Neural progenitor cell (in vitro differentiated cells): ENCODE data around the gene MCRIP2. TPM values are rescaled to one million over a fixed set of nuclear protein-coding genes. Genes with fewer than 3 reads are reported as not detected.

Experiments used
- DNase-seq: peaks from one replicate; pipeline ENCODE4 v3.0.0-alpha.2; 2016; ENCODE audit warnings: low spot score
- H2AFZ ChIP-seq: fragments of 200-600 bp; sonication (generic); replicated peaks from 2 replicates; pipeline ENCODE4 v1.6.1; 2016; ENCODE audit warnings: antibody characterized with exemption
- H3F3A ChIP-seq: fragments of 200-600 bp; sonication (generic); 2 replicates; pipeline ENCODE4 v1.6.1; 2016; ENCODE audit warnings: antibody characterized with exemption, low read depth
- H3K27ac ChIP-seq: fragments of 200-600 bp; sonication (generic); 2 replicates; pipeline ENCODE4 v1.5.1; 2016; ENCODE audit warnings: mild to moderate bottlenecking
- H3K27me3 ChIP-seq: fragments of 200-600 bp; sonication (generic); 2 replicates; pipeline ENCODE4 v1.6.1; 2016; ENCODE audit warnings: mild to moderate bottlenecking, moderate library complexity
- H3K36me3 ChIP-seq: fragments of 200-600 bp; sonication (generic); 2 replicates; pipeline ENCODE4 v1.5.1; 2016
- H3K4me1 ChIP-seq: fragments of 200-600 bp; sonication (generic); 2 replicates; pipeline ENCODE4 v1.6.1; 2016; ENCODE audit warnings: mixed run types
- H3K4me2 ChIP-seq: fragments of 200-600 bp; sonication (generic); 2 replicates; pipeline ENCODE4 v1.6.1; 2016
- H3K4me3 ChIP-seq: fragments of 200-600 bp; sonication (generic); 2 replicates; pipeline ENCODE4 v1.5.1; 2016
- H3K79me2 ChIP-seq: fragments of 200-600 bp; sonication (generic); 2 replicates; pipeline ENCODE4 v1.6.1; 2016; ENCODE audit warnings: low read depth
- H3K9ac ChIP-seq: fragments of 200-600 bp; sonication (generic); 2 replicates; pipeline ENCODE4 v1.6.1; 2016
- H3K9me3 ChIP-seq: fragments of 200-600 bp; sonication (generic); 2 replicates; pipeline ENCODE4 v1.5.1; 2016; ENCODE audit warnings: low read depth
- H4K20me1 ChIP-seq: fragments of 200-600 bp; sonication (generic); 2 replicates; pipeline ENCODE4 v1.6.1; 2016; ENCODE audit warnings: low read depth
- H3K27ac Mint-ChIP-seq: 3 replicates; pipeline ENCODE4 v1.8.0; 2021; ENCODE audit warnings: mixed read lengths
- H3K27me3 Mint-ChIP-seq: 2 replicates; pipeline ENCODE4 v1.8.0; 2022; ENCODE audit warnings: low read depth, mild to moderate bottlenecking, inconsistent platforms, moderate library complexity, mixed read lengths; ENCODE audit not compliant: insufficient read depth
- H3K36me3 Mint-ChIP-seq: 3 replicates; pipeline ENCODE4 v1.8.0; 2021; ENCODE audit warnings: mixed read lengths
- H3K4me1 Mint-ChIP-seq: 3 replicates; pipeline ENCODE4 v1.8.0; 2021; ENCODE audit warnings: mixed read lengths
- H3K4me3 Mint-ChIP-seq: 3 replicates; pipeline ENCODE4 v1.8.0; 2021; ENCODE audit warnings: mild to moderate bottlenecking, moderate library complexity, mixed read lengths
- H3K9me3 Mint-ChIP-seq: 3 replicates; pipeline ENCODE4 v1.8.0; 2020; ENCODE audit warnings: mixed read lengths
- CTCF ChIP-seq: fragments of 200-600 bp; sonication (generic); IDR thresholded peaks from 2 replicates; pipeline ENCODE4 v1.5.1; 2017; ENCODE audit warnings: antibody characterized with exemption, mild to moderate bottlenecking
- EZH2 ChIP-seq: fragments of 200-600 bp; sonication (generic); IDR thresholded peaks from 2 replicates; pipeline ENCODE4 v1.6.1; 2017; ENCODE audit warnings: antibody characterized with exemption, mild to moderate bottlenecking, moderate library complexity
- EZH2phosphoT487 ChIP-seq: fragments of 200-600 bp; sonication (generic); IDR thresholded peaks from 2 replicates; pipeline ENCODE4 v1.6.1; 2017; ENCODE audit warnings: antibody characterized with exemption
- total RNA-seq: library from RNA; depleted of rRNA; stranded (reverse); fragments of >200 nt; gene quantifications from 2 replicates; pipeline ENCODE4 v1.2.3, GENCODE V29; 2015; ENCODE audit warnings: low replicate concordance

Gene MCRIP2
- total RNA-seq, 1 donor from 2014 or later = 1.5 TPM

GRCh38 chr16:609984-610383 is 31.6 kb upstream of the MCRIP2 start:
- peaks cover 8% of the 10 kb centered on the region for H3K79me2 ChIP-seq
- no peak overlapping the region for H3K27ac ChIP-seq
- TF ChIP-seq EZH2phosphoT487 (no peak), EZH2 (no peak), CTCF (no peak)
- no peak for DNase-seq
- Mint-ChIP-seq H3K9me3 (peaks cover 33% of the 10 kb centered on the region), H3K4me1 (peaks cover 17% of the 10 kb centered on the region), H3K27me3 (peaks cover 17% of the 10 kb centered on the region), H3K36me3 (peaks cover 25% of the 10 kb centered on the region), H3K27ac (no peak overlapping the region), H3K4me3 (peak overlapping the region; percentile 36)
- no peak overlapping the region for H3K9ac ChIP-seq
- H2AFZ ChIP-seq = no peak overlapping the region
- H3K36me3 ChIP-seq = no peaks in the 10 kb centered on the region
- no peaks in the 10 kb centered on the region for H3K4me1 ChIP-seq
- no peaks in the 10 kb centered on the region for H3K9me3 ChIP-seq
- no peaks in the 10 kb centered on the region for H3F3A ChIP-seq
- no peaks in the 10 kb centered on the region for H4K20me1 ChIP-seq
- no peaks in the 10 kb centered on the region for H3K27me3 ChIP-seq
- no peak overlapping the region for H3K4me2 ChIP-seq
- H3K4me3 ChIP-seq = no peak overlapping the region

- Histone ChIP-seq H3K79me2 (peaks cover under 1% of the 10 kb centered on the region), H3K9me3 (no peaks in the 10 kb centered on the region), H4K20me1 (no peaks in the 10 kb centered on the region), H3K4me2 (no peak overlapping the region), H3K9ac (no peak overlapping the region), H3K4me1 (no peaks in the 10 kb centered on the region), H3F3A (no peaks in the 10 kb centered on the region), H3K4me3 (no peak overlapping the region), H2AFZ (no peak overlapping the region), H3K27me3 (no peaks in the 10 kb centered on the region), H3K36me3 (no peaks in the 10 kb centered on the region), H3K27ac (no peak overlapping the region)
- Mint-ChIP-seq H3K27me3 (peaks cover 20% of the 10 kb centered on the region), H3K9me3 (peaks cover 25% of the 10 kb centered on the region), H3K36me3 (peaks cover 22% of the 10 kb centered on the region), H3K4me3 (peak overlapping the region; percentile 43), H3K27ac (no peak overlapping the region), H3K4me1 (peaks cover 20% of the 10 kb centered on the region)
- peak; percentile 71 for TF ChIP-seq CTCF
- TF ChIP-seq EZH2phosphoT487 = no peak
- peak; percentile 71 for DNase-seq
These were observed 30.9 kb upstream of the MCRIP2 start for GRCh38 chr16:610513-611381.

- Mint-ChIP-seq H3K9me3 (peaks cover 12% of the 10 kb centered on the region), H3K36me3 (peaks cover 17% of the 10 kb centered on the region), H3K4me3 (no peak overlapping the region), H3K27me3 (peaks cover 15% of the 10 kb centered on the region), H3K27ac (no peak overlapping the region), H3K4me1 (peaks cover 8% of the 10 kb centered on the region)
- no peak overlapping the region for H2AFZ ChIP-seq
- H3K4me3 ChIP-seq = no peak overlapping the region
- no peak for TF ChIP-seq EZH2
- no peak for TF ChIP-seq EZH2phosphoT487
- TF ChIP-seq CTCF = no peak
- H3K27me3 ChIP-seq = no peaks in the 10 kb centered on the region
- no peak for DNase-seq
- H4K20me1 ChIP-seq = no peaks in the 10 kb centered on the region
- H3K36me3 ChIP-seq = no peaks in the 10 kb centered on the region
- H3K4me1 ChIP-seq = no peaks in the 10 kb centered on the region
- H3K4me2 ChIP-seq = no peak overlapping the region
- H3K27ac ChIP-seq = no peak overlapping the region
- H3K9me3 ChIP-seq = no peaks in the 10 kb centered on the region
- no peak overlapping the region for H3K9ac ChIP-seq
- H3K79me2 ChIP-seq = no peaks in the 10 kb centered on the region
- no peaks in the 10 kb centered on the region for H3F3A ChIP-seq
These were observed 26.5 kb upstream of the MCRIP2 start for GRCh38 chr16:615122-615521.
